Measurements from ENCODE around the gene FRS3.

Gene FRS3

GRCh38 chr6:41728073-41728936 is 51.4 kb downstream of the FRS3 start:
- DNase-seq, result no peak

GRCh38 chr6:41727705-41728072 is 52.0 kb downstream of the FRS3 start:
- DNase-seq, result no peak

- no peak for DNase-seq
Measured at GRCh38 chr6:41726876-41727275, 52.8 kb downstream of the FRS3 start.

- no peak for DNase-seq
Measured at GRCh38 chr6:41724586-41725501, 54.9 kb downstream of the FRS3 start.

- peak in 3 of 4 experiments; percentile 40 to 50 (median 49) for DNase-seq
Measured at GRCh38 chr6:41724228-41724580, 55.5 kb downstream of the FRS3 start.

GRCh38 chr6:41723530-41724227 is 56.0 kb downstream of the FRS3 start:
- DNase-seq, result peak; percentile 95 to 98 (median 98)

- DNase-seq, result peak; percentile 30 to 64 (median 63)
Measured at GRCh38 chr6:41722969-41723529, 56.7 kb downstream of the FRS3 start.

- DNase-seq, result no peak
Measured at GRCh38 chr6:41721414-41721813, 58.3 kb downstream of the FRS3 start.

GRCh38 chr6:41720783-41721182 is 58.9 kb downstream of the FRS3 start:
- DNase-seq, result no peak

GRCh38 chr6:41720262-41720620 is 59.5 kb downstream of the FRS3 start:
- DNase-seq, result peak; percentile 81 to 94 (median 90)

All from suppressor macrophage (primary cell).